Large intestine (tissue), 1 donor: ENCODE measurements around the gene RASA2. TPM values are rescaled to one million over a fixed set of nuclear protein-coding genes. Genes with fewer than 3 reads are reported as not detected.

Experiments
- polyA plus RNA-seq: library from polyadenylated mRNA; unstranded; fragments of 120-200 nt; gene quantifications from one replicate; pipeline ENCODE4 v1.2.1, GENCODE V29; 2013

Gene RASA2
- polyA plus RNA-seq, 1 donor = 17.8 TPM

Other genes with a start within 250 kb of the RASA2 start
- 147 TPM for gene ZBTB38, start 118.5 kb upstream of the RASA2 start, polyA plus RNA-seq